AG04450 (cell line): Measurements from ENCODE around the gene INPP5D. TPM values are rescaled to one million over a fixed set of nuclear protein-coding genes. Genes with fewer than 3 reads are reported as not detected.

Source experiments
- CTCF ChIA-PET: fragments of 300-600, 350-600 bp; formaldehyde crosslinking; extraction: SDS; loops from one replicate; lab custom pipeline; 2022; ENCODE audit warnings: antibody characterized with exemption, inconsistent platforms; lab: Charles Lee
- POLR2A ChIA-PET: fragments of 350-600 bp; formaldehyde crosslinking; extraction: SDS; loops from one replicate; lab custom pipeline; 2021; ENCODE audit warnings: antibody characterized with exemption, inconsistent platforms; lab: Yijun Ruan, JAX
- DNase-seq: peaks from one replicate; pipeline ENCODE4 v3.0.0-alpha.2; 2011; ENCODE audit warnings: low read depth, low spot score
- H3K27ac ChIP-seq: one replicate; pipeline ENCODE4 v1.5.1; 2012; ENCODE audit warnings: low read depth, low read length, control low read depth
- H3K27me3 ChIP-seq: one replicate; pipeline ENCODE4 v1.6.0; 2012; ENCODE audit warnings: low read length; ENCODE audit not compliant: control insufficient read depth, insufficient read depth
- H3K4me3 ChIP-seq: 2 replicates; pipeline ENCODE4 v1.5.1; 2011; ENCODE audit warnings: mild to moderate bottlenecking, low read depth, low read length, control low read depth
- H3K9me3 ChIP-seq: 2 replicates; pipeline ENCODE4 v1.5.1; 2012; ENCODE audit warnings: low read length; ENCODE audit not compliant: control insufficient read depth, insufficient read depth
- CTCF ChIP-seq: IDR thresholded peaks from 2 replicates; pipeline ENCODE4 v1.5.1; 2011; ENCODE audit warnings: low read depth, low read length, control low read depth, inconsistent platforms
- polyA plus RNA-seq: library from polyadenylated mRNA; depleted of rRNA; stranded (reverse); fragments of >200 nt; gene quantifications from 2 replicates; pipeline ENCODE4 v1.2.3, GENCODE V29; 2011

The INPP5D gene
- polyA plus RNA-seq, 1 experiment, result 0.43 TPM

DNA sequence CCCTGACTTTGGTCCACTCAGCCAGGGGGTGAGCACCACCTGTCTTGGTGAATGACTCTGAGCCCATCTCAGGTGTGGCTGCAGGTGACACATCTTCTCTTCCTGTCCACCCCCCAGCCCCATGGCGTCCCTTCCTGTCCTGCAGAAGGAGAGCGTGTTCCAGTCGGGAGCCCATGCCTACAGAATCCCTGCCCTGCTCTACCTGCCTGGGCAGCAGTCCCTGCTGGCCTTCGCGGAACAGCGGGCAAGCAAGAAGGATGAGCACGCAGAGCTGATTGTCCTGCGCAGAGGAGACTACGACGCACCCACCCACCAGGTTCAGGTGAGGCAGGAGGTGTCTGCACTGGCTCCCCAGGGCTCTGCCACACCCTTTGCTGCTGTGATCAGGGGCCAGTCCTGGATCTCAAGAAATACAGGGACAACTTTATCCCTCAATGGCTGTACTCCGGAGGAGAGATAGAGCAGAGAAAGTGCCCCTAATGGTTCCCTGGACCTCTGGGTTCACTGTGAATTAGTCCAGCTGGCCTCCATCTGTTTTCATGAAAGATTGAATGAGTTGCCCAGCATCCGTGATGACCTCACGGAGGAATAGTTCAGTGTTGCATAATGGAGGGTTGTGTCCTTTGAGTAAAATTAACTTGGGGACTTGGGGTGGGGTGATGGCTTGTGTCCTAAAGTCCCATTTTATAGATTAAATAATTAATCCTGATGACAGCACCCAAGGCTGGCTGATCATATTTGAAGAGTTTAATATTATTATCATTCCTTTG, 27.4 kb upstream of the INPP5D start, which contains the start of gene NEU2:
NEU2 (plus strand) TSS at position 122 of the 770 bp plus-strand sequence; CDS start at position 122, 0 bp downstream.
- ChIA-PET CTCF (interaction anchor here (0.7 kb wide), 1 partner anchor 21 kb away, joined by 3 read pairs; no protein-coding TSS in a partner anchor), POLR2A (no interaction called here)
- no peak within 1 kb of the TSS for H3K4me3 ChIP-seq
- H3K27me3 ChIP-seq, result no peaks in the 10 kb centered on the region
- DNase-seq, result no peak
- no peak for TF ChIP-seq CTCF
- H3K9me3 ChIP-seq, result peaks cover 20% of the 10 kb centered on the region; the same call in 1 of the 2 replicates
- no peak within 1 kb of the TSS for H3K27ac ChIP-seq

GRCh38 chr2:233033672-233034071, 26.5 kb upstream of the INPP5D start:
- CTCF ChIA-PET, result interaction anchor here (0.7 kb wide), 1 partner anchor 20 kb away, joined by 3 read pairs; no protein-coding TSS in a partner anchor
- Histone ChIP-seq H3K4me3 (no peak overlapping the region), H3K27me3 (no peaks in the 10 kb centered on the region), H3K9me3 (peaks cover 20% of the 10 kb centered on the region; the same call in 1 of the 2 replicates), H3K27ac (no peak overlapping the region)
- TF ChIP-seq CTCF, result no peak
- no peak for DNase-seq
- POLR2A ChIA-PET, result no interaction called here

DNA sequence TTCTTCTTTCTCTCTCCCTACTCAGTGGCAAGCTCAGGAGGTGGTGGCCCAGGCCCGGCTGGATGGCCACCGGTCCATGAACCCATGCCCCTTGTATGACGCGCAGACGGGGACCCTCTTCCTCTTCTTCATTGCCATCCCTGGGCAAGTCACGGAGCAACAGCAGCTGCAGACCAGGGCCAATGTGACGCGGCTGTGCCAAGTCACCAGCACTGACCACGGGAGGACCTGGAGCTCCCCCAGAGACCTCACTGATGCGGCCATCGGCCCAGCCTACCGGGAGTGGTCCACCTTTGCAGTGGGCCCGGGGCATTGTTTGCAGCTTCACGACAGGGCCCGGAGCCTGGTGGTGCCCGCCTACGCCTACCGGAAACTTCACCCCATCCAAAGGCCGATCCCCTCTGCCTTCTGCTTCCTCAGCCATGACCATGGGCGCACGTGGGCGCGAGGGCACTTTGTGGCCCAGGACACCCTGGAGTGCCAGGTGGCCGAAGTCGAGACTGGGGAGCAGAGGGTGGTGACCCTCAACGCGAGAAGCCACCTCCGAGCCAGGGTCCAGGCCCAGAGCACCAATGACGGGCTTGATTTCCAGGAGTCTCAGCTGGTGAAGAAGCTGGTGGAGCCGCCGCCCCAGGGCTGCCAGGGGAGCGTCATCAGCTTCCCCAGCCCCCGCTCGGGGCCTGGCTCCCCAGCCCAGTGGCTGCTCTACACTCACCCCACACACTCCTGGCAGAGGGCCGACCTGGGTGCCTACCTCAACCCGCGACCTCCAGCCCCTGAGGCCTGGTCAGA, 25.9 kb upstream of the INPP5D start:
- DNase-seq, result no peak
- ChIA-PET POLR2A (no interaction called here), CTCF (no interaction called here)
- peaks cover 20% of the 10 kb centered on the region; the same call in 1 of the 2 replicates for H3K9me3 ChIP-seq
- no peak overlapping the region for H3K4me3 ChIP-seq
- H3K27me3 ChIP-seq, result no peaks in the 10 kb centered on the region
- no peak for TF ChIP-seq CTCF
- H3K27ac ChIP-seq, result no peak overlapping the region

- CTCF ChIA-PET, result no interaction called here
- no peak overlapping the region for H3K4me3 ChIP-seq
- TF ChIP-seq CTCF, result no peak
- H3K27me3 ChIP-seq, result peaks cover 8% of the 10 kb centered on the region
- DNase-seq, result no peak
- H3K27ac ChIP-seq, result no peak overlapping the region
- POLR2A ChIA-PET, result no interaction called here
- H3K9me3 ChIP-seq, result peaks cover 20% of the 10 kb centered on the region; the same call in 1 of the 2 replicates
Observed at GRCh38 chr2:233035426-233036161, 24.5 kb upstream of the INPP5D start.
